HepG2 (cell line): ENCODE measurements around the gene SLC36A2.

Experiments used
- ATF7-NPFF ChIP-seq: sonication (generic); formaldehyde crosslinking; IDR thresholded peaks from 2 replicates; pipeline ENCODE4 v1.8.1; 2023; ENCODE audit warnings: mild to moderate bottlenecking, low read depth, missing genetic modification reagents, moderate library complexity
- EP300 ChIP-seq, 3 experiments: sonication (generic) in 1 of 3; formaldehyde crosslinking in 1 of 3; IDR thresholded peaks; 2 replicates each; pipeline versions ENCODE4 v1.5.1 to v1.6.1; 2011 to 2020; ENCODE audit warnings: low read depth in 2 of 3, low read length in 2 of 3, borderline replicate concordance in 1 of 3, improper control_type of control experiment in 1 of 3, mild to moderate bottlenecking in 1 of 3, missing genetic modification reagents in 1 of 3, moderate library complexity in 1 of 3
- TAF1 ChIP-seq: sonication (generic); formaldehyde crosslinking; IDR thresholded peaks from 2 replicates; pipeline ENCODE4 v1.4.0; 2020; ENCODE audit warnings: missing genetic modification reagents

GRCh38 chr5:151384106-151384505 lies 36.7 kb upstream of the SLC36A2 start:
- TF ChIP-seq TAF1 (no peak), ATF7-NPFF (CRISPR knock-in tag) (no peak), EP300 (IDR thresholded peaks at IDR 0.05; ENCODE audit: low read depth in 2 of 2, low read length in 2 of 2) (no peak), EP300 (CRISPR knock-in tag; IDR thresholded peaks at IDR 0.05; ENCODE audit: borderline replicate concordance) (no peak)
